VCaP (cell line): ENCODE data around the gene DENND1A.

Source experiments
- H3K27ac ChIP-seq: fragments of 450-650 bp; 2 replicates; pipeline ENCODE4 v1.5.1; 2017
- CTCF ChIP-seq: fragments of 450-650 bp; conservative IDR thresholded peaks from 2 replicates; pipeline ENCODE4 v1.5.1; 2017; ENCODE audit warnings: mild to moderate bottlenecking, moderate library complexity

DENND1A gene

GRCh38 chr9:123408313-123409262 lies 521.3 kb downstream of the DENND1A start:
- no peak for TF ChIP-seq CTCF
- H3K27ac ChIP-seq = no peak overlapping the region

GRCh38 chr9:123407217-123407851 lies 522.6 kb downstream of the DENND1A start:
- TF ChIP-seq CTCF = no peak

GRCh38 chr9:123406691-123407216 lies 523.2 kb downstream of the DENND1A start:
- H3K27ac ChIP-seq = peak overlapping the region; percentile 31; the same call in 1 of the 2 replicates
- TF ChIP-seq CTCF = no peak

More at GRCh38 chr9:123407217-123407851, 522.6 kb downstream of the DENND1A start:
- peak overlapping the region; percentile 31; the same call in 1 of the 2 replicates for H3K27ac ChIP-seq

- H3K27ac ChIP-seq = peak overlapping the region; percentile 22; the same call in 1 of the 2 replicates
- no peak for TF ChIP-seq CTCF
Measured at GRCh38 chr9:123406016-123406415, 523.9 kb downstream of the DENND1A start.

- H3K27ac ChIP-seq = 0 out of 2 replicates have a peak overlapping the region, but pooled peaks have one; percentile 5
- TF ChIP-seq CTCF = no peak
Measured at GRCh38 chr9:123402981-123403509, 526.9 kb downstream of the DENND1A start.

GRCh38 chr9:123401879-123402513 lies 527.9 kb downstream of the DENND1A start:
- H3K27ac ChIP-seq = 0 out of 2 replicates have a peak overlapping the region, but pooled peaks have one; percentile 5

More at GRCh38 chr9:123401879-123402513, 527.9 kb downstream of the DENND1A start:
- peak; percentile 92 for TF ChIP-seq CTCF
